GM19438 (cell line): ENCODE measurements around the gene TTYH1.
"Not testable (repeated sequence)": the region's sequence is repeated elsewhere in the genome, so short reads cannot be mapped to it uniquely, and the experiment has no call there.

ENCODE experiments used
- ATAC-seq: cut with Tn5 transposase; IDR thresholded peaks from one replicate; pipeline ENCODE4 v1.9.1; 2021; ENCODE audit warnings: low read depth; ENCODE audit not compliant: unreplicated experiment

The TTYH1 gene

GRCh38 chr19:54415208-54415900 lies at the start of gene TTYH1:
TSS of gene TTYH1 (plus strand) at chr19:54415464. CDS start at chr19:54415553, 89 bp downstream.
- no peak for ATAC-seq

GRCh38 chr19:54365798-54366197 lies 49.5 kb upstream of the TTYH1 start:
- not testable (repeated sequence) for ATAC-seq

- ATAC-seq: no peak
Measured at GRCh38 chr19:54366811-54367210, 48.5 kb upstream of the TTYH1 start.

- no peak for ATAC-seq
Measured at GRCh38 chr19:54369082-54369687, 46.1 kb upstream of the TTYH1 start.

GRCh38 chr19:54369688-54370433 lies 45.4 kb upstream of the TTYH1 start:
- ATAC-seq: not testable (repeated sequence)

GRCh38 chr19:54370434-54370796 lies 44.8 kb upstream of the TTYH1 start:
- ATAC-seq: not testable (repeated sequence)

GRCh38 chr19:54371453-54371852 lies 43.8 kb upstream of the TTYH1 start:
- not testable (repeated sequence) for ATAC-seq

GRCh38 chr19:54373781-54374631 lies 41.3 kb upstream of the TTYH1 start:
- no peak for ATAC-seq

GRCh38 chr19:54375181-54375938 lies 39.9 kb upstream of the TTYH1 start:
- ATAC-seq: not testable (repeated sequence)

GRCh38 chr19:54376610-54377285 lies 38.5 kb upstream of the TTYH1 start:
- no peak for ATAC-seq

GRCh38 chr19:54379187-54379678 lies 36.0 kb upstream of the TTYH1 start:
- no peak for ATAC-seq

- no peak for ATAC-seq
Measured at GRCh38 chr19:54380897-54381296, 34.4 kb upstream of the TTYH1 start.

GRCh38 chr19:54382041-54382440 lies 33.2 kb upstream of the TTYH1 start:
- ATAC-seq: not testable (repeated sequence)

GRCh38 chr19:54383330-54383729 lies 31.9 kb upstream of the TTYH1 start:
- no peak for ATAC-seq

- no peak for ATAC-seq
Measured at GRCh38 chr19:54387991-54388801, 27.1 kb upstream of the TTYH1 start.

- ATAC-seq: no peak
Measured at GRCh38 chr19:54388802-54389139, 26.5 kb upstream of the TTYH1 start.

- ATAC-seq: no peak
Measured at GRCh38 chr19:54389553-54389952, 25.7 kb upstream of the TTYH1 start.

- no peak for ATAC-seq
Measured at GRCh38 chr19:54390942-54391577, 24.2 kb upstream of the TTYH1 start.
